Thyroid gland (tissue), 4 donors: ENCODE measurements around the gene KCNAB1. TPM values are rescaled to one million over a fixed set of nuclear protein-coding genes. Genes with fewer than 3 reads are reported as not detected.

Experiments
- DNase-seq, 2 donors: peaks; one replicate each; pipeline ENCODE4 v3.0.0-alpha.2; 2019
- H3K27ac ChIP-seq, 3 donors: fragments of 200-600 bp; sonication (generic); 1 replicate in 2 of 3; 2 replicates in 1 of 3; pipeline ENCODE4 v1.5.1; 2016 to 2019; ENCODE audit warnings: mild to moderate bottlenecking in 1 of 3, moderate library complexity in 1 of 3
- H3K27me3 ChIP-seq: fragments of 200-600 bp; sonication (generic); one replicate; pipeline ENCODE4 v1.5.1; 2019
- H3K36me3 ChIP-seq, 2 donors: fragments of 200-600 bp; sonication (generic); one replicate each; pipeline ENCODE4 v1.5.1; 2016 to 2019
- H3K4me1 ChIP-seq, 2 donors: fragments of 200-600 bp; sonication (generic); one replicate each; pipeline ENCODE4 v1.5.1; 2017 to 2019
- H3K4me3 ChIP-seq, 3 donors: fragments of 200-600 bp; sonication (generic); replicated peaks in 1 of 3; 1 replicate in 2 of 3; 2 replicates in 1 of 3; pipeline ENCODE4 v1.5.1; 2016; ENCODE audit warnings: mild to moderate bottlenecking in 1 of 3
- H3K9me3 ChIP-seq: fragments of 200-600 bp; sonication (generic); one replicate; pipeline ENCODE4 v1.5.1; 2017
- CTCF ChIP-seq, 6 experiments: fragments of 200-600 bp in 3 of 6; fragments of 450-650 bp in 3 of 6; sonication (generic) in 3 of 6; IDR thresholded peaks; one replicate each; pipeline ENCODE4 v1.5.1; 2016 to 2019; ENCODE audit warnings: antibody characterized with exemption in 6 of 6, mild to moderate bottlenecking in 2 of 6, inconsistent platforms in 1 of 6, moderate library complexity in 1 of 6
- POLR2A ChIP-seq, 2 donors: fragments of 450-650 bp; IDR thresholded peaks; one replicate each; pipeline ENCODE4 v1.6.1; 2017; ENCODE audit warnings: antibody characterized with exemption in 2 of 2, mild to moderate bottlenecking in 2 of 2, moderate library complexity in 1 of 2
- WGBS, 2 donors: methylation state at CpG; one replicate each; pipeline ENCODE4 v1.1.5; 2017; 5-methylcytosine and 5-hydroxymethylcytosine counted together
- intact Hi-C: fragments of 100-400 bp; cut with DNase I; formaldehyde crosslinking; loops from one replicate; pipeline ENCODE4 v1.15.1; 2023
- total RNA-seq, 4 donors: library from RNA; depleted of rRNA; stranded (reverse); fragments of >200 nt; gene quantifications; one replicate each; pipeline ENCODE4 v1.2.3, GENCODE V29; 2016

KCNAB1 gene
- total RNA-seq, 4 donors from 2014 or later, result 19.3 to 26.1 (median 22.9) TPM

GRCh38 chr3:156166808-156167207, 46.4 kb downstream of the KCNAB1 start:
- no peaks in the 10 kb centered on the region for H3K36me3 ChIP-seq
- H3K27ac ChIP-seq, result no peak overlapping the region
- intact Hi-C loops, result no loop called here
- no peak for TF ChIP-seq CTCF (IDR thresholded peaks at IDR 0.05)
- TF ChIP-seq POLR2A (IDR thresholded peaks at IDR 0.05), result no peak
- WGBS, 2 donors, result 87% methylated on average over 4 of the region's 4 CpGs
- H3K9me3 ChIP-seq, result no peaks in the 10 kb centered on the region
- no peak overlapping the region for H3K4me3 ChIP-seq
- DNase-seq, result no peak
- H3K27me3 ChIP-seq, result no peaks in the 10 kb centered on the region
- H3K4me1 ChIP-seq, result peaks cover 0 to 6% of the 10 kb centered on the region in 2 donors

- TF ChIP-seq POLR2A (IDR thresholded peaks at IDR 0.05) (no peak), CTCF (IDR thresholded peaks at IDR 0.05) (no peak)
- Histone ChIP-seq H3K9me3 (no peaks in the 10 kb centered on the region), H3K4me1 (peaks cover 0 to 14% of the 10 kb centered on the region in 2 donors), H3K27me3 (no peaks in the 10 kb centered on the region), H3K36me3 (no peaks in the 10 kb centered on the region), H3K27ac (no peak overlapping the region), H3K4me3 (no peak overlapping the region)
- no peak for DNase-seq
- intact Hi-C loops, result loop anchor here (10.0 kb wide), 2 partner anchors 284 to 344 kb away; no protein-coding TSS in a partner anchor
Measured at GRCh38 chr3:156170571-156170970, 50.2 kb downstream of the KCNAB1 start.

- Histone ChIP-seq H3K4me3 (no peak overlapping the region), H3K27ac (peak overlapping the region in 1 of 3 donors; percentile 31), H3K9me3 (no peaks in the 10 kb centered on the region), H3K4me1 (peaks cover 0 to 14% of the 10 kb centered on the region in 2 donors), H3K36me3 (no peaks in the 10 kb centered on the region), H3K27me3 (no peaks in the 10 kb centered on the region)
- no peak for DNase-seq
- intact Hi-C loops, result loop anchor here (10.0 kb wide), 2 partner anchors 283 to 343 kb away; no protein-coding TSS in a partner anchor
- WGBS, 2 donors, result 32 to 45% methylated on average over 5 of the region's 5 CpGs
- TF ChIP-seq POLR2A (IDR thresholded peaks at IDR 0.05), result no peak
- peak in 1 of 6 experiments; percentile 12 for TF ChIP-seq CTCF (IDR thresholded peaks at IDR 0.05)
Measured at GRCh38 chr3:156171281-156172267, 51.2 kb downstream of the KCNAB1 start.

GRCh38 chr3:156172536-156172935, 52.2 kb downstream of the KCNAB1 start:
- H3K4me3 ChIP-seq, result no peak overlapping the region
- peaks cover 0 to 14% of the 10 kb centered on the region in 2 donors for H3K4me1 ChIP-seq
- no peaks in the 10 kb centered on the region for H3K9me3 ChIP-seq
- H3K36me3 ChIP-seq, result no peaks in the 10 kb centered on the region
- 98 to 100% methylated on average over 5 of the region's 5 CpGs for WGBS, 2 donors
- DNase-seq, result no peak
- TF ChIP-seq POLR2A (IDR thresholded peaks at IDR 0.05) (no peak), CTCF (IDR thresholded peaks at IDR 0.05) (no peak)
- H3K27ac ChIP-seq, result no peak overlapping the region
- no peaks in the 10 kb centered on the region for H3K27me3 ChIP-seq
- intact Hi-C loops, result loop anchor here (10.0 kb wide), 2 partner anchors 282 to 342 kb away; no protein-coding TSS in a partner anchor
